22Rv1 (cell line): Measurements from ENCODE around the gene NLRP6.

Experiments used
- H3K27ac ChIP-seq: fragments of 450-650 bp; 2 replicates; pipeline ENCODE4 v1.5.1; 2017
- ZFX ChIP-seq: fragments of 450-650 bp; IDR thresholded peaks from 2 replicates; pipeline ENCODE4 v1.6.1; 2017; ENCODE audit warnings: antibody characterized with exemption, borderline replicate concordance
- TF ChIP-seq, protein P1 (sequence below): fragments of 450-650 bp; IDR thresholded peaks from 2 replicates; pipeline ENCODE4 v1.5.1; 2017; ENCODE audit warnings: mild to moderate bottlenecking

The NLRP6 gene

DNA sequence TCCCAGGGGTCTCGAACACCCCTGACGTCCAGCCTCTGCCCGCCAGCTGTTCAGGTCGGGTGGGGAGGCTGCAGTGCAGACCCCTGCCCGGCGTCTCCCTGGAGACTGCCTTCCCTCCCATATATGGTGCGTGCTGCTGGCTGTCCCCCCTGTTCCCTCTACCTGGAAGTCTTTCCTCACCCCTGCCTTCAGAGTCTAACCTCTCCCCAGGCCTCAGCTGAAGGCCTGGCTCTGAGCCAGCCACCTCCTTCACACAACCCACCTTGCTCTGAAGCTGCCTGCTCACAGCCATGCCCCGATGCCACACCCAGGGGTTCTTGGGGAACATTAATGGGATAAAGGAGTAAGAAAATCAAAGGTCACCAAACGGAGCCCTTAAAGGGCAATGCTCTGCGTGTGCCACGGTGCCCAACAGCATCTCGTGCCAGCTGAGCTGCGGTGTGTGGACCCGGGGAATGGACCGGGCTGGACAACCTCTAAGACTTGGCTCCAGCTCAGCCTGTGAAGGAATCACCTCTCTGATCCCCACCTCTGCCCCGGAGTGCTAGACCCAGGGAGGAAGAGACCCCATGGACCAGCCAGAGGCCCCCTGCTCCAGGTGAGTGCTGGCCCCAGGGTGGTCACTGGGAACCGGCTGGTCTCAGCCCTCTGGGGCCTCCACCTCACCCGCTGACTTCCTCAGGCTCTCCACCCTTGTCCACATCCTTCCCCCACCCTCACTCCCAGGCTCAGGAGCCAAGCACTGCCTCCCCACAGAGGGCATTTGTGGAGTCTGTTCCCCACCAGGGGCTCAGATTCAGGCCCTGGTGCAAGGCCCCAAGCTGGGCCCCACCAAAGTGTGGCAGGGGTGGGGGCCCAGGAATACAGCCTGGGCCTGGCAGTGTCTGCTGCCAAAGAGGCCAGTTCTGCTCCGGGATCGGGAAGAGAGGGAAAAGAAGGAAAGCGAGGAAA, at the start of gene NLRP6:
NLRP6 (plus strand) TSS at position 407 of the 951 bp plus-strand sequence; CDS start at position 570, 163 bp downstream.
- H3K27ac ChIP-seq: no peak within 1 kb of the TSS
- TF ChIP-seq, protein P1, sequence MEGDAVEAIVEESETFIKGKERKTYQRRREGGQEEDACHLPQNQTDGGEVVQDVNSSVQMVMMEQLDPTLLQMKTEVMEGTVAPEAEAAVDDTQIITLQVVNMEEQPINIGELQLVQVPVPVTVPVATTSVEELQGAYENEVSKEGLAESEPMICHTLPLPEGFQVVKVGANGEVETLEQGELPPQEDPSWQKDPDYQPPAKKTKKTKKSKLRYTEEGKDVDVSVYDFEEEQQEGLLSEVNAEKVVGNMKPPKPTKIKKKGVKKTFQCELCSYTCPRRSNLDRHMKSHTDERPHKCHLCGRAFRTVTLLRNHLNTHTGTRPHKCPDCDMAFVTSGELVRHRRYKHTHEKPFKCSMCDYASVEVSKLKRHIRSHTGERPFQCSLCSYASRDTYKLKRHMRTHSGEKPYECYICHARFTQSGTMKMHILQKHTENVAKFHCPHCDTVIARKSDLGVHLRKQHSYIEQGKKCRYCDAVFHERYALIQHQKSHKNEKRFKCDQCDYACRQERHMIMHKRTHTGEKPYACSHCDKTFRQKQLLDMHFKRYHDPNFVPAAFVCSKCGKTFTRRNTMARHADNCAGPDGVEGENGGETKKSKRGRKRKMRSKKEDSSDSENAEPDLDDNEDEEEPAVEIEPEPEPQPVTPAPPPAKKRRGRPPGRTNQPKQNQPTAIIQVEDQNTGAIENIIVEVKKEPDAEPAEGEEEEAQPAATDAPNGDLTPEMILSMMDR: no peak
- no peak for TF ChIP-seq ZFX

DNA sequence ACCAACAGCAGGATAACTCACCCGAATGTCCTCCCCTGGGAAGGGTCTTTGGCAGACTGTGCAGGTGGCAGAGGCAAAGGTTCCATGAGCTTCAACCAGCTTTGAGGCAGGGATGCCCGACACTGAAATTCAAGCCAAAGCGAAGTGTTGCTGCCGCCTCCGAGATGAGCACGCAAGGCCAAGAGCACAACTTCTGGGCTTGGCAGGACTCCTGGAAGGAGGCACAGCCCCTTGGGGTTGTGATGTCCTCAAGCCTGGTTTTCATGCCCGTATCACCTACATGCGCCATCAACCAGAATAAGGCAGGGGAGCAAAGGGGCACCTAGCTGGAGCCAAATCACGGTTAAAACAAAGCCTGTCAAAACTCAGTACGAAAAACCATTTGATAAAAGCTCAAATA, 47.8 kb upstream of the NLRP6 start:
- no peak overlapping the region for H3K27ac ChIP-seq
- no peak for TF ChIP-seq ZFX
- TF ChIP-seq, protein P1: no peak

DNA sequence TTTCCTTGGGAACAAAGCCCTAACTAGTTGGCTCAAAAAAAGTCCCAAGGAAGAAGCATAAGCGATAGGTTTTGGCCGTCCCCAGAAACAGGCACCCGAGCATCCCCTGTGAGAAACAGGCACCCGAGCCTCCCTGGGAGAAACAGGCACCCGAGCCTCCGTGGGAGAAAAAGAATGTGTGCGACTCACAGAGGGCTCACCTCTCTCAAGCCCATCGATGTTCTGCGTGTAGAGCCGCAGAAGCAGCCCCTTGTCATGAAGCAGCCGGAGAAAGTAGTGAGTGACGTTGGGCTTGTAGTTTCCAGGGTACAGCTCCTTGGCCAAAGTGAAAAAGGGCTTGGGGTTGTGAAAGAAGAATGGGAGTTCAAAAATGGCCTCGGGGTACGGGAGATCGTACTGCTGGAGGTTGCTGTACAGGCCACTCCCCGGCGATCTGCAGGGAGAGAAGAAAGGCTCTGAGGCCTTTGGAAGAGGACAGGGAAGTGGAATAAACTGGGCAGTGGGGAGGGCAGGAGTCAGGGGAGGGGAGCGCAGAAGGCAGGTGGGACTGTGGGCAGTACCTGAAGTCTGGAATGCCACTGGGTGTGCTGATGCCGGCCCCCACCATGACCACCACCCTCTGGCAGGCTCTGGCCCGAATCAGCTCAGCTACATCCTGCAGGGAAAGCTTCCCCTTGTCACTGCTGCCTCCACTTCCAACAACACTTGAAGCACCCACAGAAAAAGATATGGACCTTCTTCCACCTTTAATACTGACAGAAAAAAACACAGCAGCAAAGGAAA, 45.2 kb upstream of the NLRP6 start:
- H3K27ac ChIP-seq: no peak overlapping the region

DNA sequence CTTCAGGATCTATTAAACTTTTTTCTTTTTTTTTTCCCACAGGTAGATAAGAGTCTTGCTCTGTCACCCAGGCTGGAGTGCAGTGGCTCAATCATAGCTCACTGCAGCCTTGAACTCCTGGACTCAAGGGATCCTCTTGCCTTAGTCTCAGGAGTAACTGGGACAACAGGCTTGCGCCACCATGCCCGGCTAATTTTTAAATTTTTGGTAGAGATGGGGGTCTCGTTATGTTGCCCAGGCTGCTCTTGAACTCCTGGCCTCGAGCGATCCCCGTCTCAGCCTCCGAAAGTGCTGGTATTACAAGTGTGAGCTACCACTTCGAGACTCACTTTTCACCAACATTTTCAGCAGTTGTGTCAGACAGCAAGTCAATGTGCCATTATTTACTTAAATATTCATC, 43.0 kb upstream of the NLRP6 start:
- H3K27ac ChIP-seq: peak overlapping the region; percentile 93; the same call in 1 of the 2 replicates
- TF ChIP-seq ZFX: no peak
- TF ChIP-seq, protein P1: no peak

More for the DNA sequence above, 45.2 kb upstream of the NLRP6 start:
- TF ChIP-seq, protein P1: no peak
- no peak for TF ChIP-seq ZFX

DNA sequence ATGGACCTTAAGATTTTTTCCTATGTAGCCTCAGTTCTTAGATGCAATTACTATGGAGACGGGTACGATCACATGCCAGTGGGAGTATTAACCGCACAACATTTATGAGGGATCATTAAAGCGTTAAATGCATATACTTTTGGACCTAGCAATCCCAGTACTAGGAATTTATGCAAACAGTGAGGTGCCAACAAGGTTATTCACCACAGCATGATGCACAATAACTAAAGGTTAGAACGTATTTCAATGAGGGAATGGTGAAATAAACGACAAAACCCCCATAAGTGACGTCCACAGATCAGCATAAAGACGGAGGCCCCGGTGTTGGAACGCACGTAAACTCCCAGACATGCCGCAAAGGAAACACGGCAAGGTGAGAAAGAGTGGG, 42.6 kb upstream of the NLRP6 start:
- H3K27ac ChIP-seq: peak overlapping the region; percentile 93
- TF ChIP-seq, protein P1: no peak
- TF ChIP-seq ZFX: no peak

DNA sequence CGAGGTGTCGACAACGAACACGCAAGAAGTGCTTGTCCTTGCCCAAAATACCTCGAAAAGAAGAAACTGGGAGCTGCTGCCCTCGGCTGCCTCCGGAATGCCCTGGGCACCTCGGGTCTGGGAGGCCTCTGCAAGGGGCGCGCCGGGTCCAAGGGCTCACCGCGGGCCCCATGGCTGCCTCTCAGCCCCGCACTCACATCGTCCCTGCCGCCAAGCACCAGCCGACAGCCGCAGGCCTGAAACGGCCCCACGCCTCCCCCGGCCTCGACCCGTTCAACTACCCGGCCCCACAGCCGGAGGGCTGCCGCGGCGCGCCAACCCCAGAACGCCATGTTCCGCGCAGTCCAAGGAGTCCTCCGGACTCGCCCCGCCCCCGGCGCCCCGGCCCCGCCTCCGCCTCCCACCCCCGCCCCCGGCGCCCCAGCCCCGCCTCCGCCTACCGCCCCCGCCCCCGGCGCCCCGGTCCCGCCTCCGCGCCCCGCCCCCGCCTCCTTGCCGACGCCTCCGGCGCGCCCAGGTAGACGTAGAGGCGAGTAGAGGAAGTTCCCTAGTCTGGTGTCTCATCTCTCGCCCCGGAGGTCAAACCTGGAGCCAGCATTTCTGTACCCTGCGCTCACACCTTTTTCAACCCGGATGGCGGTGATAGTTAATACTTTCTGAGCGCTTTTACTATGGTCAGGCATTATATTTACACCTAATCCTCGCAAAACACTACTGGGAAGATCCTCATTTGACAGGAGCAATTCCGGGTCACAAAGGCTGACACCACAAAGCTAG, 42.0 kb upstream of the NLRP6 start, which contains the start of gene SIRT3:
SIRT3 (minus strand) TSS at position 346 of the 777 bp plus-strand sequence; CDS start at position 332, 14 bp downstream.
- TF ChIP-seq, protein P1: no peak
- no peak for TF ChIP-seq ZFX
- H3K27ac ChIP-seq: peak within 1 kb of the TSS; percentile 93
